ENCODE results near the gene ANKS4B.
"Not testable (repeated sequence)": the region's sequence is repeated elsewhere in the genome, so short reads cannot be mapped to it uniquely, and the experiment has no call there.

ANKS4B gene

GRCh38 chr16:21222495-21223337 lies 10.8 kb upstream of the ANKS4B start:
- no peak for DNase-seq

DNA sequence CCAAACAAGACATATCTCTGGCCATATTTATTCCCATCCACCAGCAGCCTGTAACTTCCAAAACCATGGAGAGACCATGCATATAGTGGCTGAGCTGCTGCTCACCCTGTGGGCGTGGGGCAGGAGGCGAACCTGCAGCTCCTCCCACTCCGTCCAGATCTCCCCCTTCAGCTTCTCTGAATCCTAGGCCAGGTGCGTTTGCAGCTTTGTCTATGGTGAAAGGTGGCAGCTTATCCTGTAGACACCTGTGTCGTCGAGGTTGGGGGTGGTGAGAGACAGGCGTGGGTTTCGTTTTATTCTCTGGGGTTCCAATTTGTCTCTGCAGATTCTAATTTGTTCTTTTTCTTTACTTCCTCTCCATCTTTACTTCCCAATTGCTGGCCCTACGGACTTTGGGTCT lies 9.7 kb upstream of the ANKS4B start:
- no peak for DNase-seq

DNA sequence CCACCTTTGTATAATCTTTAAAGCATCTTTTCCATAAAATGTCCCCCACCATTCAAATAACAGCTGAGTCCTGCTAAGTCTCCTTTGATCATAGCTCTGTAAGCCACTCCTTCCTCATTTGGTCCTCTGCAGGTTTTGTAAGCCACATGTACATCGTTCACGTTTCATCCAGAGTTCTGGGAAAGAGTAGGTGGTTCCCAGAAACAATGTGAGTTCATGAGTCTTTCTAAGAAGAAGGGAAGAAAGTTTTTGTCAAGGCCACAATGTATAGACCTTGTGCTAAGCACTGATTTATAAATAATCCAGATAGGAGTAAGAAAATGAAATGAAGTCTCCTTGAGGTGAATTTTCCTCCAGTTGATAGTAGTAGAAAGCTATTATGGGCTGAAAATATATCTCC lies 8.7 kb upstream of the ANKS4B start:
- no peak for DNase-seq

- DNase-seq, result no peak
Observed at GRCh38 chr16:21226749-21227148, 6.8 kb upstream of the ANKS4B start.

GRCh38 chr16:21227866-21228265 lies 5.6 kb upstream of the ANKS4B start:
- no peak for DNase-seq

- DNase-seq, result no peak
Observed at GRCh38 chr16:21228361-21228872, 5.1 kb upstream of the ANKS4B start.

DNA sequence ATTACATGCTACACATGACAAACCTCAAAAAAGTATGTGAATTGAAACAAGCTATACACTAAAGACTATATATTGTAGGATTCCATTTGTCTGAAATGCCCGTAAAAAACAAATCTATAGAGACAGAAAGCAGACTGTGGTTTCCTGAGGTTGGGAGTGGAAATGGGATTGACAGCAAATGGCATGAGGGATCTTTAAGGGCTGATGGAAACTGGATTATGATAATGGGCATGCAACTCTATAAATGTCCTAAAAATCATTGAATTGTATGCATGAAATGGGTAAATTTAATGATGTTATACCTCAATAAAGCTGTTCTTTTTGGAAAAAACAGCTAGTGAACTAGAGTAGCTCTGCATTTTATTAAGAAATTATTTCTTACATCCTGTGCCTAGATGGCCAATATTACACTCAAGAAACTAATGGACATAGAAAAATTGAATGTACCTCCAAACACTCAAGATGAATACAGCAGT lies 416 bp upstream of the ANKS4B start:
- DNase-seq, result no peak

- DNase-seq, result no peak
Observed at GRCh38 chr16:21235199-21235585, 1.7 kb downstream of the ANKS4B start.

DNA sequence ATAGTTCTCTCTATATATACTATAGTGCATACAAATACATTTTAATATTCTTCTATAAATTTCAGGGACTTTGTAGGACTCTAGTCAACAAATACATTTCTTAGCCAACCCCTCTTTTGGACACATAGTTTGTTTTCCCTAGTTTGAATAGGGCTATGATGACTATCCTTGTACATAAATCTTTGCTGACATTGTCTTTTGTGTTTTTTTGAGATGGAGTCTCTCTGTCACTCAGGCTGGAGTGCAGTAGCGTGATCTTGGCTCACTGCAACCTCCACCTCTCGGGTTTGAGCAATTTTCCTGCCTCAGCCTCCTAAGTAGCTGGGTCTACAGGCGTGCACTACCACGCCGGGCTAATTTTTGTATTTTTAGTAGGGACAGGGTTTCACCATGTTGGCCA lies 3.3 kb downstream of the ANKS4B start:
- no peak for DNase-seq

- DNase-seq, result no peak
Observed at GRCh38 chr16:21239646-21240045, 6.1 kb downstream of the ANKS4B start.

DNA sequence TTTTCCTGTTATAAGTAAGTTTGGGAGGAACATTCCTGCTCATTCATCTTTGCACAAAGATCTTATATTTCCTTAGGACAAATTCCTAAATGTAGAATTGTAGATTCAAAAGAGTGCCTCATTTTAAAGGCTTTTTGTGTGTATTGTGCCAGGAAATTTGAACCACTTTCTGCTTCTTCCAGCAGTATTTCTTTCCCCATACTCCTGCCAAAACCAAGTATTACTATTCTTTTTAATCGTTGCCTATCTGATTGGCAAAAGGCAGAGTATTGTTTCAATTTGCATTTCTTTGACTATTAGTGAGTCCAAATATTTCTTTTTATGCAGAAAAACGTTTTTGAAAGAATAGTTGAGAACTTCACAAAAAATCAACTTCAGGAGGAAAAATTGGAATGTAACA lies 9.3 kb downstream of the ANKS4B start:
- no peak for DNase-seq

DNA sequence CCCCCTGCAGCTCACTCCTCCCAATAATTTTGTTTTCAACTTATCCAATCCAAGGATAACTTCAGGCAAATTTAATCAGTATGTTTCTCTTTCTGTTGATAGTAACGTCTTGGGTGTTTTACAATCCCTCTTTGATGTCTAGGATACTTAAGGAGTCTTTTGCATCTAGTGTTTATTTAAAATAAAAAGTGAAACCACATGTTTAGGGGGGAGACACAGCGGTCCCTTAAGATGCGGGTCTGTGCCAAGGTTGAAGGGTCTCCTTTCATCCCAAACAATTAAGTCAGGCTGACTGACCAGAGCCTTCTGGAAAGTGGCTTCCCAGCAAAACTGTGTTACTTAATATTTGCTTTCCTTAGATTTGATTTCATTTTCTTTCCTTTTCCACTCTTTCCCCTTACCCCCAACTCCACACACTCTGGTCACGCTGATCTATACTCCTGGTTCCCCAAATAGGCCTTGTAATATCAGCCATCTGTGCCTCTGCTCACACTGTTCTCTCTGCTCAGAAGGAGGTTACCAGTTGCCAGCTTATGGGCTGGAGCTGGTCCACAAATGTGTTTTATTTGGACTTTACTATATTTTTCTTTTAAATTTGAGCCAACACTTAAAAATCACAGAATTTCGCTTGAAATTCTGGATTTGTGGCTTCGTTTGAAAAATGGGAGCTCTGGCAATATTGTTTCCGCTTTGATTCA lies 11.2 kb downstream of the ANKS4B start:
- no peak for DNase-seq

DNA sequence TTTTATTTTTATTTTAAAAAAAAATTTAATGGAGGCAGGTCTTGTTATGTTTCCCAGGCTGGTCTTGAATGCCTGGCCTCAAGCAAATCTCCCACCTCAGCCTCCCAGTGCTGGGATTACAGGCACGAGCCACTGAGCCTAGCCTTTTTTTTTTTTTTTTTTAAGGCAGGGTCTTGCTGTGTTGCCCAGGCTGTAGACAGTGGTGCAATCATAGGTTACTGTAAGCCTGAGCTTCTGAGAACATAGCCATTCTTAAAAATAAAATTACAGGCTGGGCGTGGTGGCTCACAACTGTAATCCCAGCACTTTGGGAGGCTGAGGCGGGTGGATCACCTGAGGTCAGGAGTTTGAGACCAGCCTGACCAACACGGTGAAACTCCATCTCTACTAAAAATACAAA lies 14.7 kb downstream of the ANKS4B start:
- DNase-seq, result not testable (repeated sequence)

GRCh38 chr16:21250072-21250923 lies 16.8 kb downstream of the ANKS4B start:
- DNase-seq, result no peak

- DNase-seq, result no peak
Observed at GRCh38 chr16:21253470-21253869, 20.0 kb downstream of the ANKS4B start.

DNA sequence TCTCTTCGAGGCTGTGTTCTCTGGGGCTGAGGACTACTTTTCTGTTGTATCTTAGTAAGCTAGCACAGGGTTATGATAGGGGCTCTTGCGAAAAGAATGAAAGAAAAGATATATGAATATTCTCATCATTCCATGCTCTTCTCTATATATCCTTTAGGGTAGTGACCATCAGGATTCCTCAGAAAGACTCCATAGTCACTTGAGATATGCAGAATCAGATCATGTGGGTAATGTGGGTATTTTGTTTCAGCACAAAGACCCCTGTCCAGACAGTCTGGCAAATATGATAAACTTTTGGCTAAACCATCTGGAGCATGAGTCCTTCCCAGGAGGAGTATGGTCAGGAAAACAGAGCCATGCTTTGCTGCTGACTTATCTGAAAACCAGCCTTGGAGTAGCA lies 23.1 kb downstream of the ANKS4B start:
- no peak for DNase-seq

GRCh38 chr16:21257284-21257683 lies 23.8 kb downstream of the ANKS4B start:
- DNase-seq, result no peak

DNA sequence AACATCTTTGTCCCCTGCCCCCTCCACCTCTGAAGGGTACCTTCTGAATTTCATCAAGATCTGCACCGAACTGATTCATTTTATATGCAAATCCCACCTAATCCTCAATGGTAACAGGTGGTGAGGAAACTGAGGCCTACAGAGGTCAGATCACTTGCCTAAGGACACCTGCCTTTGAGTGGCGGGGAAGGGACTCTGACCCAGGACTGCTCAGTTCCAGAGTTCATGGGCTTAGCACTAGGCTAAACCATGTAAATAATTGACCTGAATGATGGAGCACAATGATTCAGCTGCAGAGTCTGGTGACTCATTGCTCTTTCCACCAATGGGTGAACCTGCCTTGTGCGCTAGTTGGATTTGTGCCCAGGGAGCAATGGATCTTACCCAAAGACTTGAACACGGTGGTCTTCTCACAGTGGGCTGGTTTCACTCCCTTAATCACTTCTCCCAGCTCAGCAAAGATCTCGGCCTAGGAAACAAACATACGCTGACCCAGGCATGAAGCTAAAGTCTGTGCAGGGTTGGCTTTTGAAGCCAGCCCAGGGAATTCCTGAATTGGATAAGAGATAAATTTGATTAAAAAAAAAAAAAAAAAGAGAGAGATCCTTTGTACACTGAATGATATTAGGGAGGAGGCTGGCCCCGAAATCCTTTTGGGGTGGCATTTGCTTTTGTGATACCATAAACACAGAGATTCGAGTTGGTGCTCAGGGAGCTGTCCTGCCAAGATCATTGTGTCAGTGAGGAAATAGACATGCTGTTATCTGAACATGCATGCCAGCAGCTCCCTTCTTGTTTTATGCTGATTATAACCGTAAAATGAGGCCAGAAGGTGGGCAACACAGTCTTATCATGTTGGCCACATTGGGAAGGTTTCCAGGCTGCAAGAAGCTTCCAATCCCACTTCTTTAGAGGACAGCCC lies 27.6 kb downstream of the ANKS4B start:
- DNase-seq, result no peak

- DNase-seq, result no peak
Observed at GRCh38 chr16:21262779-21263639, 29.5 kb downstream of the ANKS4B start.

GRCh38 chr16:21263640-21264570 lies 30.4 kb downstream of the ANKS4B start:
- DNase-seq, result no peak

Measured in SW 1271 (cell line).